GM23338 (cell line): Measurements from ENCODE around the gene TLR7. TPM values are rescaled to one million over a fixed set of nuclear protein-coding genes. Genes with fewer than 3 reads are reported as not detected.

Source experiments
- ATAC-seq: fragments of 200-7000 bp; cut with Tn5 transposase; 3 replicates; pipeline ENCODE4 v1.9.1; 2020
- DNase-seq: peaks from one replicate; pipeline ENCODE4 v3.0.0-alpha.2; 2015; ENCODE audit warnings: low spot score
- H2AFZ ChIP-seq: fragments of 200-600 bp; sonication (generic); 2 replicates; pipeline ENCODE4 v1.8.0; 2016; ENCODE audit warnings: antibody characterized with exemption, mild to moderate bottlenecking, moderate library complexity
- H3F3A ChIP-seq: fragments of 200-600 bp; sonication (generic); replicated peaks from 2 replicates; pipeline ENCODE4 v1.8.0; 2017; ENCODE audit warnings: antibody characterized with exemption, mixed run types, low read depth
- H3K27ac ChIP-seq: fragments of 200-600 bp; sonication (generic); 2 replicates; pipeline ENCODE4 v1.6.1; 2016; ENCODE audit warnings: low read depth
- H3K27me3 ChIP-seq: fragments of 200-600 bp; sonication (generic); 2 replicates; pipeline ENCODE4 v1.8.0; 2016; ENCODE audit warnings: mild to moderate bottlenecking, mixed run types, moderate library complexity; ENCODE audit not compliant: insufficient read depth
- H3K36me3 ChIP-seq: fragments of 200-600 bp; sonication (generic); 2 replicates; pipeline ENCODE4 v1.8.0; 2016; ENCODE audit warnings: mild to moderate bottlenecking; ENCODE audit not compliant: insufficient read depth
- H3K4me1 ChIP-seq: fragments of 200-600 bp; sonication (generic); 2 replicates; pipeline ENCODE4 v1.8.0; 2016; ENCODE audit warnings: mild to moderate bottlenecking, moderate library complexity; ENCODE audit not compliant: insufficient read depth
- H3K4me2 ChIP-seq: fragments of 200-600 bp; sonication (generic); 2 replicates; pipeline ENCODE4 v1.7.1; 2017; ENCODE audit warnings: mixed run types
- H3K4me3 ChIP-seq: fragments of 200-600 bp; sonication (generic); 2 replicates; pipeline ENCODE4 v1.6.1; 2016; ENCODE audit warnings: mixed run types
- H3K79me2 ChIP-seq: fragments of 200-600 bp; sonication (generic); replicated peaks from 2 replicates; pipeline ENCODE4 v1.8.0; 2017; ENCODE audit warnings: mild to moderate bottlenecking; ENCODE audit not compliant: insufficient read depth
- H3K9me2 ChIP-seq: fragments of 200-600 bp; sonication (generic); 2 replicates; pipeline ENCODE4 v1.8.0; 2017; ENCODE audit not compliant: insufficient read depth
- H4K20me1 ChIP-seq: fragments of 200-600 bp; sonication (generic); replicated peaks from 2 replicates; pipeline ENCODE4 v1.8.0; 2017; ENCODE audit warnings: mild to moderate bottlenecking; ENCODE audit not compliant: insufficient read depth
- H3K27ac Mint-ChIP-seq: 2 replicates; pipeline ENCODE4 v1.8.0; 2020; ENCODE audit warnings: inconsistent platforms, mild to moderate bottlenecking, moderate library complexity, mixed read lengths
- H3K27me3 Mint-ChIP-seq: 3 replicates; pipeline ENCODE4 v1.8.0; 2022; ENCODE audit warnings: low read depth, mild to moderate bottlenecking, moderate library complexity, mixed read lengths, inconsistent platforms; ENCODE audit not compliant: insufficient read depth, poor library complexity
- H3K36me3 Mint-ChIP-seq: 3 replicates; pipeline ENCODE4 v1.8.0; 2021; ENCODE audit warnings: low read depth, mild to moderate bottlenecking, inconsistent platforms, moderate library complexity, mixed read lengths
- H3K4me1 Mint-ChIP-seq: 3 replicates; pipeline ENCODE4 v1.8.0; 2020; ENCODE audit warnings: mild to moderate bottlenecking, inconsistent platforms, mixed read lengths
- H3K4me3 Mint-ChIP-seq: 3 replicates; pipeline ENCODE4 v1.8.0; 2021; ENCODE audit warnings: moderate library complexity, mild to moderate bottlenecking, inconsistent platforms, mixed read lengths
- H3K9me3 Mint-ChIP-seq: 3 replicates; pipeline ENCODE4 v1.8.0; 2020; ENCODE audit warnings: moderate library complexity, mild to moderate bottlenecking, inconsistent platforms, mixed read lengths
- CREB1 ChIP-seq: fragments of 250-450 bp; sonication (Bioruptor Pico); IDR thresholded peaks from 2 replicates; pipeline ENCODE4 v1.5.0; 2020; ENCODE audit warnings: low read depth, mild to moderate bottlenecking, moderate library complexity
- CTCF ChIP-seq, 2 experiments: fragments of 200-600 bp in 1 of 2; sonication (generic) in 1 of 2; conservative IDR thresholded peaks; 2 replicates each; pipeline versions ENCODE4 v1.5.1 to v1.6.1; 2016 to 2017; ENCODE audit warnings: antibody characterized with exemption in 2 of 2, low read depth in 2 of 2, mild to moderate bottlenecking in 2 of 2, moderate library complexity in 1 of 2
- ETS1 ChIP-seq: IDR thresholded peaks from 2 replicates; pipeline ENCODE4 v1.6.1; 2016; ENCODE audit warnings: antibody characterized with exemption
- JUNB ChIP-seq: IDR thresholded peaks from one replicate; pipeline ENCODE4 v1.6.1; 2016; ENCODE audit warnings: antibody characterized with exemption; ENCODE audit not compliant: unreplicated experiment
- NANOG ChIP-seq: IDR thresholded peaks from 2 replicates; pipeline ENCODE4 v1.6.1; 2016; ENCODE audit warnings: antibody characterized with exemption, borderline replicate concordance
- POLR2AphosphoS5 ChIP-seq: IDR thresholded peaks from 2 replicates; pipeline ENCODE4 v1.6.1; 2016; ENCODE audit warnings: antibody characterized with exemption, low read depth
- REST ChIP-seq: IDR thresholded peaks from one replicate; pipeline ENCODE4 v1.6.1; 2018; ENCODE audit warnings: antibody characterized with exemption; ENCODE audit not compliant: unreplicated experiment
- STAT1 ChIP-seq: IDR thresholded peaks from one replicate; pipeline ENCODE4 v1.6.1; 2016; ENCODE audit warnings: antibody characterized with exemption; ENCODE audit not compliant: unreplicated experiment
- ZNF114 ChIP-seq: fragments of 250-450 bp; sonication (Bioruptor Pico); IDR thresholded peaks from 2 replicates; pipeline ENCODE4 v1.5.0; 2020; ENCODE audit warnings: mild to moderate bottlenecking, moderate library complexity
- ZNF462 ChIP-seq: fragments of 250-450 bp; sonication (Bioruptor Pico); IDR thresholded peaks from 2 replicates; pipeline ENCODE4 v1.5.0; 2020; ENCODE audit warnings: mild to moderate bottlenecking, moderate library complexity
- polyA plus RNA-seq: library from polyadenylated mRNA; unstranded; fragments of >200 nt; fragmentation: Nextera tagmentation; extraction: Ambion mirVana; gene quantifications from 2 replicates; pipeline ENCODE4 v1.2.1, GENCODE V29; 2016
- total RNA-seq: library from RNA; depleted of rRNA; stranded (reverse); fragments of >200 nt; shearing (Covaris generic); gene quantifications from 2 replicates; pipeline ENCODE4 v1.2.3, GENCODE V29; 2014

Gene TLR7
- total and polyA plus RNA-seq, 2 experiments from 2014 or later = not detected

GRCh38 chrX:12898073-12898472, 31.2 kb downstream of the TLR7 start (continued):
- TF ChIP-seq REST (no peak), JUNB (no peak), POLR2AphosphoS5 (no peak), CREB1 (no peak), STAT1 (no peak), CTCF (conservative IDR thresholded peaks at IDR 0.05; ENCODE audit: low read depth in 2 of 2) (no peak), ZNF114 (CRISPR knock-in tag) (no peak), NANOG (no peak)

- Histone ChIP-seq H3K9me2 (no peaks in the 10 kb centered on the region), H3K27me3 (no peaks in the 10 kb centered on the region), H3K4me3 (no peak overlapping the region), H3F3A (no peaks in the 10 kb centered on the region), H3K4me2 (peak overlapping the region; percentile 38; the same call in 1 of the 2 replicates), H4K20me1 (no peaks in the 10 kb centered on the region), H3K4me1 (peaks cover 5% of the 10 kb centered on the region; the same call in 1 of the 2 replicates), H2AFZ (no peak overlapping the region), H3K36me3 (no peaks in the 10 kb centered on the region), H3K79me2 (no peaks in the 10 kb centered on the region), H3K27ac (no peak overlapping the region)
- DNase-seq (no peak), ATAC-seq (no peak)
- Mint-ChIP-seq H3K27me3 (peaks cover 2% of the 10 kb centered on the region), H3K4me1 (peaks cover 15% of the 10 kb centered on the region; the same call in 2 of the 3 replicates), H3K9me3 (no peaks in the 10 kb centered on the region), H3K36me3 (no peaks in the 10 kb centered on the region), H3K27ac (peak overlapping the region; percentile 74; the same call in 1 of the 2 replicates), H3K4me3 (no peak overlapping the region)
- TF ChIP-seq STAT1 (no peak), ZNF114 (CRISPR knock-in tag) (no peak), ZNF462 (CRISPR knock-in tag) (no peak), POLR2AphosphoS5 (no peak), ETS1 (no peak)
These were observed 32.6 kb downstream of the TLR7 start for GRCh38 chrX:12899506-12899905.
